ENCODE data around the gene ADH4.
A peak's percentile ranks its signal among the peaks of the same experiment; 100 is the strongest.
"Not testable (repeated sequence)": the region's sequence is repeated elsewhere in the genome, so short reads cannot be mapped to it uniquely, and the experiment has no call there.

The ADH4 gene

GRCh38 chr4:99131378-99131777 lies 12.7 kb downstream of the ADH4 start:
- no peak for DNase-seq

- DNase-seq: no peak
Observed at GRCh38 chr4:99126376-99126775, 17.7 kb downstream of the ADH4 start.

GRCh38 chr4:99121008-99121407 lies 23.1 kb downstream of the ADH4 start:
- no peak for DNase-seq

GRCh38 chr4:99120501-99120900 lies 23.6 kb downstream of the ADH4 start:
- no peak for DNase-seq

- DNase-seq: no peak
Observed at GRCh38 chr4:99117876-99118693, 26.0 kb downstream of the ADH4 start.

- not testable (repeated sequence) for DNase-seq
Observed at GRCh38 chr4:99117122-99117841, 26.8 kb downstream of the ADH4 start.

GRCh38 chr4:99109286-99109685 lies 34.8 kb downstream of the ADH4 start:
- DNase-seq: not testable (repeated sequence)

GRCh38 chr4:99104153-99104552 lies 39.9 kb downstream of the ADH4 start:
- DNase-seq: no peak

- no peak for DNase-seq
Observed at GRCh38 chr4:99103166-99103565, 40.9 kb downstream of the ADH4 start.

- no peak for DNase-seq
Observed at GRCh38 chr4:99102634-99103033, 41.5 kb downstream of the ADH4 start.

GRCh38 chr4:99100876-99101275 lies 43.2 kb downstream of the ADH4 start:
- no peak for DNase-seq

- not testable (repeated sequence) for DNase-seq
Observed at GRCh38 chr4:99099814-99100213, 44.3 kb downstream of the ADH4 start.

- no peak for DNase-seq
Observed at GRCh38 chr4:99099311-99099710, 44.8 kb downstream of the ADH4 start.

GRCh38 chr4:99091841-99092240 lies 52.3 kb downstream of the ADH4 start:
- not testable (repeated sequence) for DNase-seq

GRCh38 chr4:99091216-99091575 lies 52.9 kb downstream of the ADH4 start:
- no peak for DNase-seq

GRCh38 chr4:99090481-99091215 lies 53.4 kb downstream of the ADH4 start:
- no peak for DNase-seq

- DNase-seq: peak; percentile 69
Observed at GRCh38 chr4:99088481-99089365, 55.4 kb downstream of the ADH4 start, which contains the start of gene ADH5. ADH5 (minus strand) TSS chr4:99088788; CDS start chr4:99088700, 88 bp downstream.

- DNase-seq: peak; percentile 18
Observed at GRCh38 chr4:99088023-99088449, 56.1 kb downstream of the ADH4 start.

GRCh38 chr4:99084595-99084994 lies 59.5 kb downstream of the ADH4 start:
- no peak for DNase-seq

GRCh38 chr4:99082192-99082591 lies 61.9 kb downstream of the ADH4 start:
- no peak for DNase-seq

GRCh38 chr4:99080869-99081268 lies 63.2 kb downstream of the ADH4 start:
- not testable (repeated sequence) for DNase-seq

GRCh38 chr4:99079625-99080295 lies 64.3 kb downstream of the ADH4 start:
- DNase-seq: no peak
